ENCODE results near the gene SPACA1.
"Not testable (repeated sequence)": the region's sequence is repeated elsewhere in the genome, so short reads cannot be mapped to it uniquely, and the experiment has no call there.

The SPACA1 gene

GRCh38 chr6:88047510-88048150 lies at the start of gene SPACA1:
SPACA1 (plus strand) TSS chr6:88047841; CDS start chr6:88047906, 65 bp downstream.
- DNase-seq (ENCODE audit: low spot score) = no peak

- no peak for DNase-seq (ENCODE audit: low spot score)
These were observed 46.9 kb upstream of the SPACA1 start for GRCh38 chr6:88000713-88001112.

GRCh38 chr6:88001279-88001678 lies 46.4 kb upstream of the SPACA1 start:
- DNase-seq (ENCODE audit: low spot score) = not testable (repeated sequence)

- DNase-seq (ENCODE audit: low spot score) = no peak
These were observed 42.9 kb upstream of the SPACA1 start for GRCh38 chr6:88004707-88005106.

- no peak for DNase-seq (ENCODE audit: low spot score)
These were observed 41.1 kb upstream of the SPACA1 start for GRCh38 chr6:88006557-88006956.

GRCh38 chr6:88008411-88008810 lies 39.2 kb upstream of the SPACA1 start:
- DNase-seq (ENCODE audit: low spot score) = no peak

- no peak for DNase-seq (ENCODE audit: low spot score)
These were observed 38.8 kb upstream of the SPACA1 start for GRCh38 chr6:88008831-88009231.

GRCh38 chr6:88013015-88013414 lies 34.6 kb upstream of the SPACA1 start:
- peak; percentile 25 for DNase-seq (ENCODE audit: low spot score)

- peak; percentile 17 for DNase-seq (ENCODE audit: low spot score)
These were observed 34.1 kb upstream of the SPACA1 start for GRCh38 chr6:88013554-88013953.

GRCh38 chr6:88020439-88020838 lies 27.2 kb upstream of the SPACA1 start:
- no peak for DNase-seq (ENCODE audit: low spot score)

- DNase-seq (ENCODE audit: low spot score) = no peak
These were observed 22.9 kb upstream of the SPACA1 start for GRCh38 chr6:88024696-88025095.

- peak; percentile 13 for DNase-seq (ENCODE audit: low spot score)
These were observed 16.1 kb upstream of the SPACA1 start for GRCh38 chr6:88031550-88031949.

- DNase-seq (ENCODE audit: low spot score) = no peak
These were observed 3.1 kb upstream of the SPACA1 start for GRCh38 chr6:88044530-88044929.

GRCh38 chr6:88045521-88046136 lies 2.0 kb upstream of the SPACA1 start:
- no peak for DNase-seq (ENCODE audit: low spot score)

GRCh38 chr6:88048578-88048977 lies 937 bp downstream of the SPACA1 start:
- DNase-seq (ENCODE audit: low spot score) = no peak

- DNase-seq (ENCODE audit: low spot score) = no peak
These were observed 2.6 kb downstream of the SPACA1 start for GRCh38 chr6:88050140-88050818.

GRCh38 chr6:88059191-88059590 lies 11.6 kb downstream of the SPACA1 start:
- no peak for DNase-seq (ENCODE audit: low spot score)

GRCh38 chr6:88062376-88062775 lies 14.7 kb downstream of the SPACA1 start:
- DNase-seq (ENCODE audit: low spot score) = no peak

- no peak for DNase-seq (ENCODE audit: low spot score)
These were observed 24.8 kb downstream of the SPACA1 start for GRCh38 chr6:88072462-88072861.

- no peak for DNase-seq (ENCODE audit: low spot score)
These were observed 27.1 kb downstream of the SPACA1 start for GRCh38 chr6:88074791-88075190.

GRCh38 chr6:88077305-88077704 lies 29.7 kb downstream of the SPACA1 start:
- DNase-seq (ENCODE audit: low spot score) = no peak

GRCh38 chr6:88086792-88087191 lies 39.2 kb downstream of the SPACA1 start:
- no peak for DNase-seq (ENCODE audit: low spot score)

- DNase-seq (ENCODE audit: low spot score) = no peak
These were observed 42.1 kb downstream of the SPACA1 start for GRCh38 chr6:88089708-88090107.
